MM.1S (cell line): ENCODE data around the gene LDB1.

Source experiments
- DNase-seq: peaks from one replicate; pipeline ENCODE4 v3.0.0-alpha.2; 2015
- H2AFZ ChIP-seq: fragments of 300-600 bp; sonication (generic); 2 replicates; pipeline ENCODE4 v1.6.0; 2016; ENCODE audit warnings: antibody characterized with exemption, low read length
- H3F3A ChIP-seq: fragments of 300-600 bp; sonication (generic); 2 replicates; pipeline ENCODE4 v1.6.1; 2016; ENCODE audit warnings: mild to moderate bottlenecking, antibody characterized with exemption, low read length, moderate library complexity, mixed read lengths; ENCODE audit not compliant: insufficient read depth
- H3K27ac ChIP-seq: fragments of 300-600 bp; sonication (generic); 2 replicates; pipeline ENCODE4 v1.5.1; 2016; ENCODE audit warnings: mild to moderate bottlenecking, low read length
- H3K27me3 ChIP-seq: fragments of 300-600 bp; sonication (generic); replicated peaks from 2 replicates; pipeline ENCODE4 v1.6.0; 2016; ENCODE audit warnings: low read length; ENCODE audit not compliant: insufficient read depth
- H3K36me3 ChIP-seq: fragments of 300-600 bp; sonication (generic); replicated peaks from 2 replicates; pipeline ENCODE4 v1.6.1; 2016; ENCODE audit warnings: mild to moderate bottlenecking, low read length, mixed read lengths; ENCODE audit not compliant: insufficient read depth
- H3K4me1 ChIP-seq: fragments of 300-600 bp; sonication (generic); 2 replicates; pipeline ENCODE4 v1.6.1; 2016; ENCODE audit warnings: low read length, mixed read lengths
- H3K4me2 ChIP-seq: fragments of 300-600 bp; sonication (generic); 2 replicates; pipeline ENCODE4 v1.6.0; 2016; ENCODE audit warnings: low read depth, low read length
- H3K4me3 ChIP-seq: fragments of 300-600 bp; sonication (generic); 2 replicates; pipeline ENCODE4 v1.5.1; 2016; ENCODE audit warnings: low read length, mixed read lengths
- H3K79me2 ChIP-seq: fragments of 300-600 bp; sonication (generic); 2 replicates; pipeline ENCODE4 v1.6.1; 2016; ENCODE audit warnings: mixed run types, low read length, mixed read lengths
- H3K9ac ChIP-seq: fragments of 300-600 bp; sonication (generic); 2 replicates; pipeline ENCODE4 v1.6.1; 2016; ENCODE audit warnings: low read length, mixed read lengths
- H3K9me2 ChIP-seq: fragments of 300-600 bp; sonication (generic); replicated peaks from 2 replicates; pipeline ENCODE4 v1.6.1; 2016; ENCODE audit warnings: mild to moderate bottlenecking, low read length, mixed read lengths; ENCODE audit not compliant: insufficient read depth
- H3K9me3 ChIP-seq: fragments of 300-600 bp; sonication (generic); replicated peaks from 2 replicates; pipeline ENCODE4 v1.6.1; 2016; ENCODE audit warnings: mild to moderate bottlenecking, low read length, mixed read lengths; ENCODE audit not compliant: insufficient read depth
- H4K20me1 ChIP-seq: fragments of 300-600 bp; sonication (generic); 2 replicates; pipeline ENCODE4 v1.6.1; 2016; ENCODE audit warnings: mild to moderate bottlenecking, low read length, moderate library complexity, mixed read lengths; ENCODE audit not compliant: insufficient read depth
- CTCF ChIP-seq: fragments of 300-600 bp; sonication (generic); IDR thresholded peaks from 2 replicates; pipeline ENCODE4 v1.5.1; 2016; ENCODE audit warnings: antibody characterized with exemption, low read length, mixed read lengths
- EZH2 ChIP-seq: fragments of 300-600 bp; sonication (generic); optimal IDR thresholded peaks from 2 replicates; pipeline ENCODE3; 2017; ENCODE audit warnings: low read depth, mild to moderate bottlenecking, antibody characterized with exemption, low read length, mixed read lengths
- EZH2phosphoT487 ChIP-seq: fragments of 300-600 bp; sonication (generic); IDR thresholded peaks from 2 replicates; pipeline ENCODE4 v1.6.1; 2018; ENCODE audit warnings: antibody characterized with exemption, low read length

Gene LDB1

GRCh38 chr10:102065561-102066398 is 54.4 kb downstream of the LDB1 start:
- peaks cover 28% of the 10 kb centered on the region for H3K79me2 ChIP-seq
- DNase-seq: peak; percentile 18
- peak overlapping the region; percentile 86 for H3K9ac ChIP-seq
- H2AFZ ChIP-seq: peak overlapping the region; percentile 80
- TF ChIP-seq EZH2 (no peak), CTCF (no peak; the same call in 1 of the 2 replicates), EZH2phosphoT487 (no peak)
- peak overlapping the region; percentile 47; the same call in 1 of the 2 replicates for H3K27ac ChIP-seq
- H3K36me3 ChIP-seq: no peaks in the 10 kb centered on the region
- H3K27me3 ChIP-seq: no peaks in the 10 kb centered on the region
- no peaks in the 10 kb centered on the region for H3K9me3 ChIP-seq
- H3F3A ChIP-seq: 0 out of 2 replicates have a peak, but pooled peaks cover 8% of the 10 kb centered on the region
- no peaks in the 10 kb centered on the region for H4K20me1 ChIP-seq
- peak overlapping the region; percentile 99 for H3K4me2 ChIP-seq
- H3K9me2 ChIP-seq: no peaks in the 10 kb centered on the region
- peak overlapping the region; percentile 82 for H3K4me3 ChIP-seq
- H3K4me1 ChIP-seq: peaks cover 9% of the 10 kb centered on the region; the same call in 1 of the 2 replicates

- peak within 1 kb of the TSS; percentile 86 for H3K9ac ChIP-seq
- H2AFZ ChIP-seq: peak within 1 kb of the TSS; percentile 80
- H3K4me2 ChIP-seq: peak within 1 kb of the TSS; percentile 99
- no peaks in the 10 kb centered on the region for H3K36me3 ChIP-seq
- H3K4me3 ChIP-seq: peak within 1 kb of the TSS; percentile 82
- 0 out of 2 replicates have a peak, but pooled peaks cover 8% of the 10 kb centered on the region for H3F3A ChIP-seq
- H3K27me3 ChIP-seq: no peaks in the 10 kb centered on the region
- no peaks in the 10 kb centered on the region for H4K20me1 ChIP-seq
- H3K79me2 ChIP-seq: peaks cover 28% of the 10 kb centered on the region
- H3K4me1 ChIP-seq: peaks cover 9% of the 10 kb centered on the region; the same call in 1 of the 2 replicates
- TF ChIP-seq CTCF: no peak
- no peak for TF ChIP-seq EZH2phosphoT487
- no peak for TF ChIP-seq EZH2
- peak; percentile 93 for DNase-seq
- H3K9me3 ChIP-seq: no peaks in the 10 kb centered on the region
- peak within 1 kb of the TSS; percentile 47; the same call in 1 of the 2 replicates for H3K27ac ChIP-seq
- no peaks in the 10 kb centered on the region for H3K9me2 ChIP-seq
Measured at GRCh38 chr10:102064868-102065560, 55.2 kb downstream of the LDB1 start, which contains the start of gene HPS6. Gene HPS6 (plus strand): TSS chr10:102065349. CDS start chr10:102065475, 126 bp downstream.

- Histone ChIP-seq H3K79me2 (peaks cover 28% of the 10 kb centered on the region), H3K9me2 (no peaks in the 10 kb centered on the region), H3F3A (0 out of 2 replicates have a peak, but pooled peaks cover 7% of the 10 kb centered on the region), H3K27ac (peak overlapping the region; percentile 47; the same call in 1 of the 2 replicates), H2AFZ (peak overlapping the region; percentile 80), H3K4me3 (peak overlapping the region; percentile 82), H4K20me1 (no peaks in the 10 kb centered on the region), H3K9me3 (no peaks in the 10 kb centered on the region), H3K4me1 (peaks cover 9% of the 10 kb centered on the region; the same call in 1 of the 2 replicates), H3K4me2 (peak overlapping the region; percentile 99; the same call in 1 of the 2 replicates), H3K9ac (peak overlapping the region; percentile 41; the same call in 1 of the 2 replicates), H3K36me3 (no peaks in the 10 kb centered on the region), H3K27me3 (no peaks in the 10 kb centered on the region)
- TF ChIP-seq EZH2phosphoT487 (no peak), CTCF (no peak), EZH2 (no peak)
- DNase-seq: no peak
Measured at GRCh38 chr10:102064503-102064867, 55.7 kb downstream of the LDB1 start.
